T follicular helper cell (primary cell): ENCODE results near the gene DNMT3B.

Experiments
- DNase-seq: peaks from one replicate; pipeline ENCODE4 v3.0.0-alpha.2; 2020; ENCODE audit warnings: low read depth

The DNMT3B gene

GRCh38 chr20:32823737-32824588 is 61.8 kb downstream of the DNMT3B start:
- DNase-seq, result no peak

GRCh38 chr20:32828029-32828680 is 66.0 kb downstream of the DNMT3B start:
- DNase-seq, result no peak

- DNase-seq, result no peak
Measured at GRCh38 chr20:32829311-32830005, 67.3 kb downstream of the DNMT3B start.

GRCh38 chr20:32830437-32830836 is 68.3 kb downstream of the DNMT3B start:
- DNase-seq, result no peak

GRCh38 chr20:32831982-32832381 is 69.8 kb downstream of the DNMT3B start:
- no peak for DNase-seq

- no peak for DNase-seq
Measured at GRCh38 chr20:32832664-32833063, 70.5 kb downstream of the DNMT3B start.

GRCh38 chr20:32834972-32835371 is 72.8 kb downstream of the DNMT3B start:
- no peak for DNase-seq

- DNase-seq, result no peak
Measured at GRCh38 chr20:32837157-32837556, 75.0 kb downstream of the DNMT3B start.

GRCh38 chr20:32839227-32839981 is 77.2 kb downstream of the DNMT3B start:
- no peak for DNase-seq

- DNase-seq, result no peak
Measured at GRCh38 chr20:32839982-32840285, 77.7 kb downstream of the DNMT3B start.

GRCh38 chr20:32841174-32841573 is 79.0 kb downstream of the DNMT3B start:
- DNase-seq, result no peak

GRCh38 chr20:32841632-32842031 is 79.4 kb downstream of the DNMT3B start:
- DNase-seq, result no peak

- no peak for DNase-seq
Measured at GRCh38 chr20:32842688-32843524, 80.7 kb downstream of the DNMT3B start.

- no peak for DNase-seq
Measured at GRCh38 chr20:32845786-32846185, 83.6 kb downstream of the DNMT3B start.

GRCh38 chr20:32846852-32847251 is 84.7 kb downstream of the DNMT3B start:
- no peak for DNase-seq

GRCh38 chr20:32847964-32848363 is 85.8 kb downstream of the DNMT3B start:
- no peak for DNase-seq

GRCh38 chr20:32848846-32849245 is 86.7 kb downstream of the DNMT3B start:
- DNase-seq, result no peak

- DNase-seq, result no peak
Measured at GRCh38 chr20:32849577-32849976, 87.4 kb downstream of the DNMT3B start.

GRCh38 chr20:32855387-32855786 is 93.2 kb downstream of the DNMT3B start:
- DNase-seq, result no peak

GRCh38 chr20:32858189-32858588 is 96.0 kb downstream of the DNMT3B start:
- DNase-seq, result no peak
